Mesodermal cell (in vitro differentiated cells): ENCODE data around the gene ZNF341.

Source experiments
- H3K27ac ChIP-seq: 2 replicates; pipeline ENCODE4 v1.7.0; 2013; ENCODE audit warnings: mild to moderate bottlenecking, low read depth, low read length, moderate library complexity; ENCODE audit not compliant: severe bottlenecking
- H3K36me3 ChIP-seq: 2 replicates; pipeline ENCODE4 v1.7.1; 2013; ENCODE audit warnings: mild to moderate bottlenecking, low read length, moderate library complexity; ENCODE audit not compliant: control insufficient read depth, insufficient read depth
- H3K4me1 ChIP-seq: one replicate; pipeline ENCODE4 v1.7.1; 2013; ENCODE audit warnings: mild to moderate bottlenecking, low read length; ENCODE audit not compliant: insufficient read depth, control insufficient read depth, poor library complexity, severe bottlenecking
- H3K4me3 ChIP-seq: 2 replicates; pipeline ENCODE4 v1.7.0; 2013; ENCODE audit warnings: low read length, control low read depth, mild to moderate bottlenecking; ENCODE audit not compliant: insufficient read depth, poor library complexity, severe bottlenecking; ENCODE audit errors: extremely low read depth
- H3K9me3 ChIP-seq: 2 replicates; pipeline ENCODE4 v1.7.1; 2013; ENCODE audit warnings: mild to moderate bottlenecking, low read length, moderate library complexity; ENCODE audit not compliant: control insufficient read depth
- WGBS, 2 experiments: methylation state at CpG; one replicate each; pipeline ENCODE4 v1.1.5; 2013; ENCODE audit warnings: missing lambda C conversion rate in 2 of 2; ENCODE audit not compliant: insufficient coverage in 2 of 2; 5-methylcytosine and 5-hydroxymethylcytosine counted together

ZNF341 gene

DNA sequence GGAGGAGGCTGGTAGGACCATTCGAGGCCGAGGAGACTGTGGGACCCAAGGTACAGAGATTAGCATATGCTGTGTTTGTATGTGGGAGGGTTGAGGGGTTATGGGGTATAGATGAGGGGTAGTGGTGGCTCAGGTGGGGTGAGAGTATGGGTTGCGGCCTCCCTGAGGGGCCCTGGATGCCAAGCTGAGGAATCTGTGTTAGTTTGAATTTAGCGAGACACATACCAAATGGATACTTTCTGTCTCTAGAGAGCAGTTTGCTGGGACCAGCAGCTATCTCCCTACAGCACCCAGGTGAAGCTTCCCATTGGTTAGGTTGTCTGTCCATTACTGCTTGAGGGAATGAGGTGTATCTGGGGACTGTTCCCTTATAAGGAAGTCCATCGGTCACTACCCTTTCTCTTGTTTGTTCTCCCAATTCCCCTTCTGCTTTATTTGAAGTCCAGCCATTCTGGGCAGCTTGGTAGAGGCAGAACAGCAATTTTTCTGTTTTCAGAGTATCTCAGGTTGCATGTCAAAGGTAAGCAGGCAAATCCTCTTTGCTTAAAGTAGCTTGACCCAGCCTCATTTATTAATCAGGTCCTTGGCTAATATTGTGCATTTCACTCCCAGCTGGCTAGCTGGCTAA is 94.6 kb downstream of the ZNF341 start:
- Histone ChIP-seq H3K4me1 (peaks cover 27% of the 10 kb centered on the region), H3K36me3 (peaks cover 17% of the 10 kb centered on the region), H3K27ac (no peak overlapping the region), H3K4me3 (no peak overlapping the region), H3K9me3 (no peaks in the 10 kb centered on the region)
- 82 to 96% methylated on average over 3 to 5 of the region's 5 CpGs for WGBS, 2 experiments

- WGBS, 2 experiments: 91 to 100% methylated on average over 1 of the region's 2 CpGs
- Histone ChIP-seq H3K4me1 (peaks cover 27% of the 10 kb centered on the region), H3K9me3 (no peaks in the 10 kb centered on the region)
Observed at GRCh38 chr20:33827109-33827508, 95.3 kb downstream of the ZNF341 start.

GRCh38 chr20:33827634-33828325 is 96.0 kb downstream of the ZNF341 start:
- H3K4me1 ChIP-seq: peaks cover 27% of the 10 kb centered on the region
- WGBS, 2 experiments: 86 to 90% methylated on average over 4 of the region's 4 CpGs
- no peak overlapping the region for H3K4me3 ChIP-seq
- H3K9me3 ChIP-seq: no peaks in the 10 kb centered on the region
- H3K36me3 ChIP-seq: peaks cover 24% of the 10 kb centered on the region
- no peak overlapping the region for H3K27ac ChIP-seq

More at GRCh38 chr20:33827109-33827508, 95.3 kb downstream of the ZNF341 start:
- Histone ChIP-seq H3K36me3 (peaks cover 23% of the 10 kb centered on the region), H3K4me3 (no peak overlapping the region), H3K27ac (no peak overlapping the region)

DNA sequence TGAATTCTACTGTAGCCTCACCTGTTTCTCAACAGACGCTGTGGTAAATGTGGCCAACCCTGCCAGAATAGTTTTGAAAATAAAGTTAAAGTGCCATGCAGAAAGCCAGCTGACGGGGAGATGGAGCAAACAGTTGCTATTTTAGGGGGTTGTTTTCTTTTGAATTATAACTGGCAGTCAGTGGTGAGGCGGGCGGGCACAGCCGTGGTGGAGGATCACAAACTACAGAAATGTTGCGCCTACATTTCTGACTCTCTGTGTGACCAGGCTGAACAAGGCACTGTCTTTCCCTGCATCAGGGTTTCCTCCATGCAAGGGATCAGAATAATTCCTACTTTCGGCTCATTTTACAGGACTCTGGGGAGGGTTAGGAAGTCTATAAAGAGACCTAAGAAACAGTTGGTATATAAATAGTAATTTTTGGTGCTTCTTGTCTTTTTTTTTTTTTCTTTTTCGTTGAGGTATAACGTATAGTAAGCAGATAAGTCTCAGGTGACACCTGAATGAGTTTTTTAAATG is 96.6 kb downstream of the ZNF341 start:
- 94 to 95% methylated on average over 6 of the region's 9 CpGs for WGBS, 2 experiments
- peaks cover 28% of the 10 kb centered on the region for H3K36me3 ChIP-seq
- peak overlapping the region; percentile 47 for H3K27ac ChIP-seq
- H3K4me3 ChIP-seq: no peak overlapping the region
- peaks cover 27% of the 10 kb centered on the region for H3K4me1 ChIP-seq
- no peaks in the 10 kb centered on the region for H3K9me3 ChIP-seq

DNA sequence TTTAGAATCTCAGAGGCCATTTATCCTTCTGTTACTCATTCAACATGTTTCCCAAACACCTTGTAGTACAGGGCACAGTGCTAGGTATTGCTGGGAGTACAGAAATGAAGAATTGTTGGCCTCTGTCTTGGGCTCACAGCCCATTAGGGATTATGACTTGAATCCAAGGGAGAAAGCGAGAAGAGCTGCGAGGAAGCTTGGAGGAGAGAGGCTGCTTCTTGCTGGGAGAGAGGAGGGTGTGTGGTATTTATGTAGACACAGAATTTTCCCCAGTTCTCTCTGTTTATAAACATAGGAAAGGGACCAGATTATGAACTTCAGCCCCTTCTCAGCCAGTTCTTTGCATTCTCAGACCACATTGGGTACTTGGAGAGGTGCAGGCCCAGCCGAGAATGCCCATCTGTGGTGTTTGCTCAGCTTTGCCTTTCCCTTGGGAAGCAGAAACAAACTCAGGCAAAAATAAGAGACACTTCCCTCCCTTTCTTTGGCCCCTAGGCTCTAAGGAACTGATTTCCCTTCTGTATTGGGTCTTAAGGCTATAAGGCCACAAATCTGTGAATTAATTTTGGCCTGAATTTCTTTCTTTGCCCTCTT is 97.3 kb downstream of the ZNF341 start:
- Histone ChIP-seq H3K4me3 (no peak overlapping the region), H3K9me3 (no peaks in the 10 kb centered on the region), H3K27ac (peak overlapping the region; percentile 24), H3K36me3 (peaks cover 27% of the 10 kb centered on the region), H3K4me1 (peaks cover 27% of the 10 kb centered on the region)
- 100% methylated on average over 2 of the region's 3 CpGs for WGBS, 2 experiments

GRCh38 chr20:33829636-33830035 is 97.8 kb downstream of the ZNF341 start:
- H3K27ac ChIP-seq: no peak overlapping the region
- 88 to 100% methylated on average over 2 of the region's 3 CpGs for WGBS, 2 experiments
- H3K4me1 ChIP-seq: peaks cover 27% of the 10 kb centered on the region
- H3K9me3 ChIP-seq: no peaks in the 10 kb centered on the region
- no peak overlapping the region for H3K4me3 ChIP-seq
- peaks cover 31% of the 10 kb centered on the region for H3K36me3 ChIP-seq

GRCh38 chr20:33830371-33830770 is 98.6 kb downstream of the ZNF341 start:
- Histone ChIP-seq H3K4me3 (no peak overlapping the region), H3K9me3 (peaks cover 7% of the 10 kb centered on the region), H3K27ac (no peak overlapping the region), H3K36me3 (peaks cover 38% of the 10 kb centered on the region), H3K4me1 (peaks cover 23% of the 10 kb centered on the region)
- 83 to 96% methylated on average over 2 to 4 of the region's 4 CpGs for WGBS, 2 experiments

- Histone ChIP-seq H3K4me3 (no peak overlapping the region), H3K36me3 (peaks cover 48% of the 10 kb centered on the region), H3K27ac (peak overlapping the region; percentile 6), H3K4me1 (peaks cover 16% of the 10 kb centered on the region), H3K9me3 (peaks cover 7% of the 10 kb centered on the region)
- 80 to 91% methylated on average over 5 to 6 of the region's 11 CpGs for WGBS, 2 experiments
Observed at GRCh38 chr20:33832103-33832804, 100.5 kb downstream of the ZNF341 start.

DNA sequence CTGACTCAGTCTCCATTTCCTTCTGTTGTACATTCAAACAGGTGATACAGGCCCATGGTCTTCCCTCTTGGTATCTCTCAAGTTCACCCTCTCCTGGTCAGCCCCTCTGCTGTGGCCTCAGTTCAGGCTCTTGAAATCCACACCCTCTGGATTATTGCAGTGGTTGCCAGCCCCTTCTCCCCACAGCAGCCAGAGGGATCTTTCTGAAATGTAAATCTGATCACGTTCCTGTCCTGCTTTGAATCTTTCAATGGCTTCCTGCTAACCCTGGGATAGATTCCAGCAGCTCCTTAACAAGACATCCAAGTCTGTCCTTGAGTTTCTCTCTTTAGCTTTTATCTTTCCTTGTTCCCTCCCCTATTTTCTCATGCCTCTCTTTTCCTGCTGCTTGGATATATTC is 101.5 kb downstream of the ZNF341 start:
- H3K36me3 ChIP-seq: peaks cover 48% of the 10 kb centered on the region
- 40 to 50% methylated on average over 1 of the region's 1 CpG for WGBS, 2 experiments
- peak overlapping the region; percentile 47 for H3K27ac ChIP-seq
- peaks cover 7% of the 10 kb centered on the region for H3K9me3 ChIP-seq
- no peak overlapping the region for H3K4me3 ChIP-seq
- peaks cover 7% of the 10 kb centered on the region for H3K4me1 ChIP-seq

GRCh38 chr20:33835615-33836172 is 103.9 kb downstream of the ZNF341 start:
- Histone ChIP-seq H3K4me1 (peaks cover 3% of the 10 kb centered on the region), H3K9me3 (peaks cover 7% of the 10 kb centered on the region)
- 94% methylated on average over 5 of the region's 9 CpGs for WGBS, 2 experiments

More at GRCh38 chr20:33835615-33836172, 103.9 kb downstream of the ZNF341 start:
- Histone ChIP-seq H3K27ac (no peak overlapping the region), H3K4me3 (no peak overlapping the region), H3K36me3 (peaks cover 48% of the 10 kb centered on the region)
